Measurements from ENCODE around the gene MTMR6. TPM values are rescaled to one million over a fixed set of nuclear protein-coding genes. Genes with fewer than 3 reads are reported as not detected.

The MTMR6 gene
- total and polyA plus RNA-seq, 4 donors = 5.5 to 23.4 (median 17.8) TPM

DNA sequence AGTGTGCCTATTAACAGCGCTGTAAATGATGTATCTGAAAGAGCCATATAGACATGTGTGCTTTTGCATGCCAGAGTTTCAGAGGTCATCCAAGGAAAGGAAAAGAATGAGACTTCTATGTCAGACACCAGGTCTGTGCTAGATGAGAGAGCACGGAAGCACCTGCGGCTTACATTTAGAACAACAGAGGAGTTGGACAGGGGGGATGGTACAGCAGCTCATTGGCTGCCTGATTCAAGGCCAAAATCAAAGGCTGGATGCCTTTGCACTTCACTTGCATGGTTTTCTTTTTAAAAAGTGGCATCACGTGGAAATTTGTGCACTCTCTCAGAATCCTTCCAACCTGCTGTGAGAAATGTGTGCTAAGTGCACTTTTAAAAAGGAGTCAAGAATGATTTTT, 82.4 kb downstream of the MTMR6 start:
- H3K4me3 ChIP-seq = no peak overlapping the region
- WGBS, 2 donors = 72 to 89% methylated on average over 4 of the region's 4 CpGs
- no peak overlapping the region for H3K27ac ChIP-seq (ENCODE audit: low read depth in 1 of 2, low read length in 1 of 2)
- ATAC-seq (ENCODE audit: insufficient read depth, low FRiP score) (no peak), DNase-seq (no peak)
- peaks cover 0 to 6% (median 0%) of the 10 kb centered on the region in 3 donors for H3K27me3 ChIP-seq (ENCODE audit: control insufficient read depth in 3 of 3, insufficient read depth in 3 of 3, low read length in 2 of 3)
- H3K36me3 ChIP-seq (ENCODE audit: control insufficient read depth in 4 of 4, insufficient read depth in 4 of 4, low read length in 4 of 4) = no peaks in the 10 kb centered on the region
- no peak overlapping the region for H3K9ac ChIP-seq (ENCODE audit: insufficient read depth in 1 of 2, low read length in 2 of 2)
- no peaks in the 10 kb centered on the region for H3K4me1 ChIP-seq (ENCODE audit: control insufficient read depth in 5 of 5, insufficient read depth in 5 of 5, low read length in 5 of 5)
- TF ChIP-seq, protein P1, sequence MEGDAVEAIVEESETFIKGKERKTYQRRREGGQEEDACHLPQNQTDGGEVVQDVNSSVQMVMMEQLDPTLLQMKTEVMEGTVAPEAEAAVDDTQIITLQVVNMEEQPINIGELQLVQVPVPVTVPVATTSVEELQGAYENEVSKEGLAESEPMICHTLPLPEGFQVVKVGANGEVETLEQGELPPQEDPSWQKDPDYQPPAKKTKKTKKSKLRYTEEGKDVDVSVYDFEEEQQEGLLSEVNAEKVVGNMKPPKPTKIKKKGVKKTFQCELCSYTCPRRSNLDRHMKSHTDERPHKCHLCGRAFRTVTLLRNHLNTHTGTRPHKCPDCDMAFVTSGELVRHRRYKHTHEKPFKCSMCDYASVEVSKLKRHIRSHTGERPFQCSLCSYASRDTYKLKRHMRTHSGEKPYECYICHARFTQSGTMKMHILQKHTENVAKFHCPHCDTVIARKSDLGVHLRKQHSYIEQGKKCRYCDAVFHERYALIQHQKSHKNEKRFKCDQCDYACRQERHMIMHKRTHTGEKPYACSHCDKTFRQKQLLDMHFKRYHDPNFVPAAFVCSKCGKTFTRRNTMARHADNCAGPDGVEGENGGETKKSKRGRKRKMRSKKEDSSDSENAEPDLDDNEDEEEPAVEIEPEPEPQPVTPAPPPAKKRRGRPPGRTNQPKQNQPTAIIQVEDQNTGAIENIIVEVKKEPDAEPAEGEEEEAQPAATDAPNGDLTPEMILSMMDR (IDR thresholded peaks at IDR 0.05; ENCODE audit: control extremely low read depth, extremely low read depth) = no peak
- H3K9me3 ChIP-seq (ENCODE audit: control insufficient read depth in 4 of 4, insufficient read depth in 3 of 4, low read length in 3 of 4) = peaks cover 0 to 3% (median 0%) of the 10 kb centered on the region in 4 donors

DNA sequence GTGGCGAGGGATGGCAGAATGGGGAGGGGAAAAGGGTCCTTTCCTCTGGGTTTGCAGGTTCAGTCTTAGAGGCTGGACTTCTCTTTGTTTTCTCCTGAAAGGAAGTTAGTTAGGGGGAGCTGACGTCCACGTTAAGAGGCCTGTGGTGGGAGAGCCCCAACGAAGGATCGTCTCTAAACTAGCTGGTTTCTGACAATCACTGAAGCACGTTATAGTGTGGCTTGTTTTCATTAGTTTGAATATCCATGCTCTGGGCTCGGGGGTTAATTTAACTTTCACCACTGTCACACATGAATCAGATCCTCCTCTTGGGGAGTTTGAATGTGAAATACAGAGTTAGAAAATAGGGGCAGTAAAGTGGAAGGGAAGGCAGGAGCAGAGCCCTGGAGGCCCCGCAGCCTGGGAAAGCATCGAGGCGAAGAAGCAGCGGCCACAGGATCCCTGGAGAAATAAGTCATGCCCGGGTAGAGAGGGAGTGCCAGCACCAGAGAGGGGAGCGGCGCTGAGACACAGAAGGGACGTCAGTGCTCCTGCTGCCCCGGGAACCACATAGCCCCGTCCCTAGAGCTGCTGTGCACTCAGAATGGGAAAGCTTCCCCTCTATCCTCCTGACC, 84.1 kb downstream of the MTMR6 start:
- H3K27me3 ChIP-seq (ENCODE audit: control insufficient read depth in 3 of 3, insufficient read depth in 3 of 3, low read length in 2 of 3) = peaks cover 0 to 3% (median 0%) of the 10 kb centered on the region in 3 donors
- ATAC-seq (ENCODE audit: insufficient read depth, low FRiP score) = no peak
- no peaks in the 10 kb centered on the region for H3K36me3 ChIP-seq (ENCODE audit: control insufficient read depth in 4 of 4, insufficient read depth in 4 of 4, low read length in 4 of 4)
- H3K9me3 ChIP-seq (ENCODE audit: control insufficient read depth in 4 of 4, insufficient read depth in 3 of 4, low read length in 3 of 4) = peaks cover 0 to 3% (median 0%) of the 10 kb centered on the region in 4 donors
- no peaks in the 10 kb centered on the region for H3K4me1 ChIP-seq (ENCODE audit: control insufficient read depth in 5 of 5, insufficient read depth in 5 of 5, low read length in 5 of 5)
- no peak overlapping the region for H3K27ac ChIP-seq (ENCODE audit: low read depth in 1 of 2, low read length in 1 of 2)
- 46 to 50% methylated on average over 17 of the region's 17 CpGs for WGBS, 2 donors
- H3K4me3 ChIP-seq = no peak overlapping the region
- H3K9ac ChIP-seq (ENCODE audit: insufficient read depth in 1 of 2, low read length in 2 of 2) = no peak overlapping the region
- DNase-seq = no peak
- TF ChIP-seq, protein P1 (IDR thresholded peaks at IDR 0.05; ENCODE audit: control extremely low read depth, extremely low read depth) = no peak

DNA sequence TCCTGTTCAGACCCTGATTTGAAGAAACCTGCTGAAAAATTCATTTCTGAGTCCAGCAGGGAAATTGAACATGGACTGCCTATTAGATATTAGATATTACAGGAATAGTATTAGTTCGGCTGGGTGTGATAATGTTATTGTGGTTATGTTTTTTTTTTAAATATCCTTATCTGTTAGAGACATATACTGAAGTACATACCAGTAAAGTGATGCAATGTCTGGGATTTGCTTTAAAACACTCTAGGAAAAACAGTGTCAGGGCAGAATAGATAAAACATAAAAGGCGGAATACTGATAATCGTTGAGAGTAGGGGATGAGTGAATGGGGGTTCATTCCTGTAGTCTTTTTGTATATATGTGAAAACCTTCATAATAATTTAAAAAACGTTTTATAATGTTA, 86.5 kb downstream of the MTMR6 start:
- WGBS, 2 donors = 50 to 72% methylated on average over 4 of the region's 4 CpGs
- no peak for ATAC-seq (ENCODE audit: insufficient read depth, low FRiP score)
- H3K27me3 ChIP-seq (ENCODE audit: control insufficient read depth in 3 of 3, insufficient read depth in 3 of 3, low read length in 2 of 3) = peaks cover 0 to 3% (median 0%) of the 10 kb centered on the region in 3 donors

More for the DNA sequence above, 86.5 kb downstream of the MTMR6 start:
- no peaks in the 10 kb centered on the region for H3K4me1 ChIP-seq (ENCODE audit: control insufficient read depth in 5 of 5, insufficient read depth in 5 of 5, low read length in 5 of 5)
- TF ChIP-seq, protein P1 (IDR thresholded peaks at IDR 0.05; ENCODE audit: control extremely low read depth, extremely low read depth) = no peak
- peaks cover 0 to 3% (median 0%) of the 10 kb centered on the region in 4 donors for H3K9me3 ChIP-seq (ENCODE audit: control insufficient read depth in 4 of 4, insufficient read depth in 3 of 4, low read length in 3 of 4)
- H3K9ac ChIP-seq (ENCODE audit: insufficient read depth in 1 of 2, low read length in 2 of 2) = no peak overlapping the region
- H3K27ac ChIP-seq (ENCODE audit: low read depth in 1 of 2, low read length in 1 of 2) = no peak overlapping the region
- no peak for DNase-seq
- no peaks in the 10 kb centered on the region for H3K36me3 ChIP-seq (ENCODE audit: control insufficient read depth in 4 of 4, insufficient read depth in 4 of 4, low read length in 4 of 4)
- no peak overlapping the region for H3K4me3 ChIP-seq
